Bronchial epithelial cell (primary cell): ENCODE data around the gene SULT1C3. TPM values are rescaled to one million over a fixed set of nuclear protein-coding genes. Genes with fewer than 3 reads are reported as not detected.
A peak's percentile ranks its signal among the peaks of the same experiment; 100 is the strongest.

Experiments
- DNase-seq: peaks from one replicate; pipeline ENCODE4 v3.0.0-alpha.2; 2010; ENCODE audit warnings: low read depth
- FAIRE-seq: peaks from 2 replicates; lab custom pipeline; 2011; peaks lifted over from hg19 to GRCh38; lab: Jason Lieb, UNC
- H3K27me3 ChIP-seq: 2 replicates; pipeline ENCODE4 v1.5.1; 2011; ENCODE audit warnings: low read length; ENCODE audit not compliant: control insufficient read depth, insufficient read depth
- H3K36me3 ChIP-seq: 2 replicates; pipeline ENCODE4 v1.5.1; 2011; ENCODE audit warnings: low read length; ENCODE audit not compliant: control insufficient read depth, insufficient read depth
- H3K4me3 ChIP-seq: 2 replicates; pipeline ENCODE4 v1.5.1; 2011; ENCODE audit warnings: mild to moderate bottlenecking, low read depth, low read length, control low read depth
- CTCF ChIP-seq: IDR thresholded peaks from 2 replicates; pipeline ENCODE4 v1.5.1; 2011; ENCODE audit warnings: mild to moderate bottlenecking, moderate library complexity, low read length, control low read depth, inconsistent platforms; ENCODE audit not compliant: insufficient read depth, severe bottlenecking
- total RNA-seq: library from RNA; depleted of rRNA; stranded (reverse); fragments of >200 nt; gene quantifications from 2 replicates; pipeline ENCODE4 v1.2.1, GENCODE V29; 2014

SULT1C3 gene
- total RNA-seq, 1 donor from 2014 or later = not detected

- no peaks in the 10 kb centered on the region for H3K36me3 ChIP-seq
- H3K4me3 ChIP-seq = no peak overlapping the region
- FAIRE-seq = no peak
- H3K27me3 ChIP-seq = no peaks in the 10 kb centered on the region
- no peak for TF ChIP-seq CTCF
- DNase-seq = peak; percentile 89
Observed at GRCh38 chr2:108212671-108213070, 27.1 kb upstream of the SULT1C3 start.

- peak; percentile 29 for TF ChIP-seq CTCF
- FAIRE-seq (no peak), DNase-seq (peak; percentile 72)
- Histone ChIP-seq H3K27me3 (no peaks in the 10 kb centered on the region), H3K36me3 (no peaks in the 10 kb centered on the region), H3K4me3 (no peak overlapping the region)
Observed at GRCh38 chr2:108215794-108216211, 24.0 kb upstream of the SULT1C3 start.

GRCh38 chr2:108217211-108217610 lies 22.6 kb upstream of the SULT1C3 start:
- DNase-seq (peak; percentile 59), FAIRE-seq (no peak)
- no peaks in the 10 kb centered on the region for H3K36me3 ChIP-seq
- TF ChIP-seq CTCF = no peak
- no peaks in the 10 kb centered on the region for H3K27me3 ChIP-seq
- no peak overlapping the region for H3K4me3 ChIP-seq

GRCh38 chr2:108219688-108220087 lies 20.1 kb upstream of the SULT1C3 start:
- FAIRE-seq (no peak), DNase-seq (no peak)
- TF ChIP-seq CTCF = no peak
- H3K27me3 ChIP-seq = no peaks in the 10 kb centered on the region
- no peak overlapping the region for H3K4me3 ChIP-seq
- H3K36me3 ChIP-seq = no peaks in the 10 kb centered on the region

DNA sequence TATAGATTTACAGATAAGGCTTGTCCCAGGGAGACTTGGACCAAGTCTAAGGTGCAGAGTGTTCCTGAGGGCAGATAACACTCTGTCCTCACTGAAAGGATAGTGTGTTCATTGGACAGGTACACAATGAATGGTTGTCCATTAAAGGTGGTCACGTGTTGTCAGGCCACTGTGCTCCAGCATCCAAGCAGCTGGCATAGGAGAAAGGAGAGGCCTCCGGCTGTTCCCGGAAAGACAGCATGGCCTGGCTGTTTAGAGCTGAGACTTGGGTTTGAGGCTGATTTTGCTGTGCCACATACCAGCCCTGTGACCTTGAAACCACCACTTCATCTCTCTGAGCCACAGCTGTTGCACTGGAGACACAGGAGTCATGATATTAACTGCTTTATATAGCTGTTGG lies 19.6 kb upstream of the SULT1C3 start:
- DNase-seq (no peak), FAIRE-seq (no peak)
- Histone ChIP-seq H3K36me3 (no peaks in the 10 kb centered on the region), H3K27me3 (no peaks in the 10 kb centered on the region), H3K4me3 (no peak overlapping the region)
- TF ChIP-seq CTCF = no peak

DNA sequence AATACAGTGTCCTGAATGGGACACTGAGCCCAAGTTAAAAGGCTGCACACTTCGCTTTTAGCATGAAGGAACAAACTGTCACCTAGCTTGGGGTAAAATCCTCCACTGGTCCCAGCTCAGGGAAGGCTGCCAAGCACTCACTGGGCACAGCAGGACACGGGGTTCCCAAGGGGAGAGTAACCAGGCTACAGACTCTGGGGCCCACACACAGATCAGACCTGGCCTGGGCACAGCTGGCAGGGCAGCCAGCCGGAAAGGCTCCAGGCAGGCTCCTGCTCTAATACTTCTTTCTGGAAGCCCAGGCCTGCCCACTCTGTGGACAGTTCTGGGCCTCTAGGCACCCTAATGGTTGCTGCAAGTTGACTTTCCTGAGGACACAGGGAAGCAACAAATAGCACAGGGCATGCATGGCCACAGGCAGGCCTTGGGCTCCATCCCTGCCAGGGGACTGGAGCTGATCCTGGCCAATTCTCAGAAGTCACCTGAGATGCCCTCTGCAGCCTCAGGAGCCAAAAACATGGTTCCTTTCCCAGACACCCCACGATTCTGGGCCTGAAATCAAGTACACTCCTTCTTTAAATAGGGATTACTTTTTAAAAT lies 18.7 kb upstream of the SULT1C3 start:
- no peak for FAIRE-seq
- no peak overlapping the region for H3K4me3 ChIP-seq
- no peaks in the 10 kb centered on the region for H3K36me3 ChIP-seq
- TF ChIP-seq CTCF = no peak
- no peaks in the 10 kb centered on the region for H3K27me3 ChIP-seq
- no peak for DNase-seq
